CD4-positive, alpha-beta T cell treated with Interleukin-17A for 1 hour (primary cell): Measurements from ENCODE around the gene ZDHHC7.

Experiments used
- DNase-seq: peaks from one replicate; pipeline ENCODE4 v3.0.0-alpha.2; 2020

Gene ZDHHC7

DNA sequence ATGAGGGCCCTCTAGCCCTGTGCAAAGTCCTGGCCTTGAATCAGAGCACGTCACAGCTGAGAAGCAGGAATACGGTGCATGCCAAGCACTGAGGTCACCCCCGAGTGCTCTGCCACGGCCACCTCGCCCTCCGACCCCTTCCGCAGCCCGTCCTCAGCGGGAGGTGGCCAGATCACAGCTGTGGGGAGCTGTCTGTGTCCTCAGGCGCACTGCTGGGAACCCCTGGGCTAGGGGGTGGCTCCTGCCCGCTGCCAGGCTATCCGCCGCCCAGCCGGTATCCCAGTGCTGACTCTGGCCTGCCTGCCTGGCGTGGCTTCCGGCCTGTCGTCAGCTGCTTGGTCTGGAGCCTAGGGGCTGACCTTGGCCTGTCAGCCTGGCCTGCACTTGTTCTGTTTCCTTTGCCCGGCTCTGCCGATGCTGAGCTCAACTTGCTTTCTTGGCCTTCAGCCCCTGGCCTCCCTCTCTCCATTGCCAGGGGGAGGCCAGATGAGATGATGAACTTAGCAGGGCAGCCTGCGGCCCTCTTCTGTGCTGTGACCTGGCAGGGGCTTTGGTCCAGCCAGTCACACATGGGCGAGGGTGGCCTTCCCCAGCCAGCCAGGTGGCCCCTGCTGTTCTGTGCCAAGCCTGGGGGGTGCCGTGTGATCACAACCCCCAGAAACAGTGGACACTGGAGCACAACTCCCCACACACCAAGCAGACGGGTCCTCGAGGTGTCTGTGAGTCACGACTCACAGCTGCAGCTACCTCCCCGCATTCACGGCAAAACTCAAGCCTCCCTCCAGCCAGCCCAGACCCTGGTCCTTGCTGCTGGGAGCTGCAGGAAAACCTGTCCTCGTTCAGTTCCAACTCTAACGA lies 77.3 kb downstream of the ZDHHC7 start:
- DNase-seq, result no peak

DNA sequence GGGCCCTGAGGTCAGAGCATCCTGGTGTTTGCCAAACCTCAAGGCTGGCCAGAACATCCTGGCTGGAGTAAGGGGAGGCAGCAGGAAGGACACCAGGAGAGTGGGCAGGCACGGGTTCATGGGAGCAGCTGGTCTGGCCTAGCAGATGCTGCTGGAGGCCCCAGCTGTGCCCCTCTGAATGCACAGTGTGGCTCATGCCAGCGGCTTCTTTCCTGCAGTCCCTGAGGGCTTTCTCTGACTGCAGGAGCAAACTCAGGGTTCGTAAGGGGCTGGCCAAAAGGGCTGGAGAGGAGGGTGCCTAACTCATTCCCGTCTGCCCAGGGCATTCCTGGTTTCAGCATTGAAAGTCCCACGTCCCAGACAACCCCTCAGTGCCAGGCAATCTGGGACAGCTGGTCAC lies 78.7 kb downstream of the ZDHHC7 start:
- no peak for DNase-seq

DNA sequence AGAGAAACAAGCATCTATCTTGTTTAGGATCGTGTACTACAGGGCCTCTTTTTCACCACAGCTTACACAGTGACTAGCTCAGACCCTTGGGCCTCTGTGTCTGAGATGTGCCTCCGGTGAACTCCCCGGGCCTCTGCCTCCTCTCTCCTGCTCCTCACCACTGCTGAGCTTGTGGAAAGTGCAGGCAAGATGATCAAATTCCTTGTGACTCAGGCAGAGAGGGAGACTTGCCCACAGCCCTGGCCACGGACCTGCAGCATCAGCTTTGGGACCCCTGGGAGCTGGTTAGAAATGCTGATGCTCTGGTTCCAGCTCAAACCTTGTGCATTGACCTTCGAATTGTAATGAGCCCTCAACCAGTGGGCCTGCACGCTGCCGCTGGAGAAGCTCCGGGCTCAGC lies 79.8 kb downstream of the ZDHHC7 start:
- DNase-seq, result no peak

DNA sequence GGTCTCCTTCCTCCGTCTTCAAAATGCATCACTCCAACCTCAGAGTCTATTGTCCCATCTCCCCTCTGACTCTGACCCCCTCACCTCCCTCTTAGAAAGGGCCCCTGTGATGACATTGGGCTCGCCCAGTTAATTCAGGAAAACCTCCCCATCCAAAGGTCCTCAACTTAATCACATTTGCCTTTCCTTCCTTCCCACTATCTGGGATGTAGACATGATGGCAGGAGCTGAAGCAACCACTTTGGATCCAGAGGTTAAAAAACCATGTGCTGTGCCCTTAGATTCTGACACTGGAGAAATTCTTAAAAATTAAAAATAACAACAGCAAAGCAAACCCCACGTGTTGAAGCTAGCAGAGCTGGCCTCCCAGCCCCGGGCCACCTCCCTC lies 80.2 kb downstream of the ZDHHC7 start:
- no peak for DNase-seq

DNA sequence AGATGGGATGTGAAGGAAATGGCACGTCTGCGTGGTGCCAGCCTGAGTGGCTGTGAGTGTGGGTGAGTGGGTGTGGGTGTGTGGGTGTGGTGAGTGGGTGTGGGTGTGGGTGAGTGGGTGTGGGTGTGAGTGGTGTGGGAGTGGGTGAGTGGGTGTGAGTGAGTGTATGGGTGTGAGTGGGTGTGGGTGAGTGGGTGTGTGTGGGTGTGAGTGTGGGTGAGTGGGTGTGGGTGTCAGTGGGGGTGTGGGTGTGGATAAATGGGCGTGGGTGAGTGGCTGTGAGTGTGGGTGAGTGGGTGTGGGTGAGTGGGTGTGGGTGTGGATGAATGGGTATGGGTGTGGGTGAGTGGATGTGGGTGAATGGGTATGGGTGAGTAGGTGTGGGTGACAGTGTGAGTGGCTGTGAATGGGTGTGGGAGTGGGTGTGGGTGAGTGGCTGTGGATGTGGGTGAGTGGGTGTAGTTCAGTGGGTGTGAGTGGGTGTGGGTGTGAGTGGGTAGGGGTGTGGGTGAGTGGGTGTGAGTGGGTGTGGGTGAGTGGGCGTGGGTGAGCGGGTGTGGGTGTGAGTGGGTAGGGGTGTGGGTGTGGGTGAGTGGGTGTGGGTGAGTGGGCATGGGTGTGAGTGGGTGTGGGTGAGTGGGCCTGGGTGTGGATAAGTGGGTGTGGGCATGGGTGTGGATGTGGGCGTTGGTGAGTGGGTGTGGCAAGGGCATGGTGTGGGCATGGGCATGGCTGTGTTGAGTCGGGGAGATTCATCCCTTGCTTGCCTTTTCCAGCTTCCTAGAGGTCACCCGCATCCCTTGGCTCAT lies 80.8 kb downstream of the ZDHHC7 start:
- DNase-seq, result peak; percentile 12

DNA sequence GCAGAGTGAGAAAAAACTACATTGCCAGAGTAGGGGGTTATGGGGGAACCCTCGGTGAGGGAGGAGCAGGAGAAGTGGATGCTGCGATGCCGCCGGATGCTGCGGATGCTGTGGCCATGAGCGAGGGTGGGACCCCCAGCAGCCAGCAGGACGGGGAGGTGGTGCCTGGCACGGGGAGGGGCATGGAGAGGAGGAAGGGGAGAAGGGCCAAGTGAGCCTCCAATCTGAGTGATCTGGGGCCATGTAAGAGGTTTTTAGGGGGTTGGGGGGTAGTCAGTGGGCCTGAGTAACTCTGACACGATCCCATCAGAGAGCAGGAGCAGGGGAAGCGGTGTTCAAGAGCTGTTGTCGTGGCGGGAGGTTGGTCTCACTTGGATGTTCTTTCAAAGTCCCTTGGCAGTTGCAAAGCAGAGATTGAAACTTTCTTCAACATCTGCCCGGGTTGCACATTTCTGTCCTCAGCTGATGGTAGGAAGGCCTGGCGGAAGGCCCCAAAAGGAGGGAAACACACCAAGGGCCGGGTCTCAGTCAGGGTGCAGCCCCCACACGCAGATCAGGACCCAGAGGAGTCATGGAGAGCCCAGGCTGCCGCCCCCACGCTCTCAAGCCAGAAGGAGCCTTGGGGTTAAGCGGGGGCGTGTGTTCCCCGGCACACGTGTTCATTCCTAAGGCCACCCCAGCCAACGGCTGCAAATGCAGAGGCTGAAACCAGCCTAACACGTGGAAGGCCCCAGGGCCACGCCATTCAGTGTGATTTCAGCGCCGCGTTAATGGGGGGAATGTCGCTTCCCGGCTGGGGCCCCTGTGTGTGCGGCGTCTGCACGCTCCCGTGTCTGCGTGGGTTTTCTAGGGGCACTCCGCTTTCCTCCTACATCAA lies 81.7 kb downstream of the ZDHHC7 start:
- DNase-seq, result no peak

DNA sequence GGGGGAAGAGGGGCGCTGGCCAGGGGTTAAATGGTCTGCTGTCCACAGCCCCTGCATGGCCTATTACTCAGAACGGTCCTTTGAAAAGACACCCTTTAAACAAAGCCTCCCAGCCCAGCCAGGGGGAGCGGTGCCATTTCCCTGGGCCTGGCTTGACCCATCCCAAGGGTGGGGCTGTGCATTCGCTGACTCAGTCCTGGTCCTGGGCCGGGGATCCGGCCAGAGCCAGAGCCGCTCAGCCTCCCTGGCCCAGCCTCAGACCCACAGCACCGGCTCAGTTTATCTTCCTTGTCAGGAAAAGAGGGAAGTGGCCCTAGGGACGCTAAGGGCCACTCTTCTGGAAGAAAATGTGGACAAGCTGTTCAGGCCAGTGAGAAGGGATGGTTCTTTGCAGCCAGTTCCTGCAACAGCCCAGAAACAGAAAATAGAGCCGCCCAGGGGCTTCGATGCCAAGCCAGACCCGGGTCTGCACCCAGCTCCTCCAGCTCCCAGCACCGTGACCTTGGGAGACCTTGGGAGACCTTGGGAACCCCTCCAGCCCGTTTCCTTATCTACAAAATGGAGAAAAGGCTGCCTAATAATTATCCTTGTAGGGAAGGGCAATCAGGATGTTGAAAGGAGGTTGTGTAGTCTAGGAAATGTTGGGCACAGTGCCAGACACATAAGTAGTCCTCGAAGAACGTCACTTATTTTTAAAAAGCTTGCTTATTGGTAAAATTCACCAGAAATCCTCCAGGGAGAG lies 82.5 kb downstream of the ZDHHC7 start:
- no peak for DNase-seq

DNA sequence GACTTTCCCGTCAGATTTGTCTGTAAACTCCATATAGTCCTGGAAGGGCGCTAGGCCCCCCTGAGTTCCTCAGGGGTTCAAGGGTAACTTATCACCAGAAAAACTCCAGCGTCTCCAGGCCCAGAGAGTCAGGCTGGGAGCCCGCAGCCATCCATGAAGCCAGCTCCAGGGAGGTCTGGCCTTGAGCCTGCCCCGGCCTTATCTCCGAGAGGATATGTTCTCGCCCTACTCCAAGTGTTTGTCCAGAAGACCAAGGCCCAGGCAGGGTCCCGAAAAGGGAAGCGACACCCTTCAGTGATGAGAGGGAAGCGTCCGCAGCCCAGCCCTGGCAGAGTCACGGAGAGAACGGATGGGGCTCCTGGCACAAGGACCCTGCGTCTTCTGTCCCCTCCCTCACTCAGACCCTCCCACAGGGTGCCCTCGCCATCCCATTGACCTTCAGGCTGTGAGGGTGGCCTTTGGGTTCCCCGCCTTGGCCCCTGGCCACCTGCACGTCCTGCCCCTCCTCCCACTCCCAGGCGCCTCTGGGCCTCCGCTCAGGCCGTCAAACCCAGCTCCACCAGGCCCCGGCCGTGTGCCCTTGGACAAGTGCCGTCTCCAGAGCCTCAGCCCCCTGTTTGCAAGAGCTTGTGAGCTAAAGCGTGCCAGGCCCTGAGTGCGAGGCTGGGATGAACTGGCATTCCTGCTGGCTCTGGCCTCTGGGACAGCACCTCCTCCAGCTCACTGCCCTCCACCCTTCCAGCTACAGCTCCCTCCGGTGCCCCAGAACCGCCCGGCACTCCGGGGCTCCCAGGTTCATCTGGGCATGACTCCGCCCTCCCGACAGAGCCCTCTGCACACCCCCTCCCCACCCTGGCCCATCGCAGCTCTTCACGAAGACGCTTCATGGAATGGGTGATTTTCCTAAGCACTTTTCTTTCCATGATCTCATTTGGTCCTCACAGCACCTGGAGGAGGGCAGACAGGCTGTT lies 83.4 kb downstream of the ZDHHC7 start:
- no peak for DNase-seq

DNA sequence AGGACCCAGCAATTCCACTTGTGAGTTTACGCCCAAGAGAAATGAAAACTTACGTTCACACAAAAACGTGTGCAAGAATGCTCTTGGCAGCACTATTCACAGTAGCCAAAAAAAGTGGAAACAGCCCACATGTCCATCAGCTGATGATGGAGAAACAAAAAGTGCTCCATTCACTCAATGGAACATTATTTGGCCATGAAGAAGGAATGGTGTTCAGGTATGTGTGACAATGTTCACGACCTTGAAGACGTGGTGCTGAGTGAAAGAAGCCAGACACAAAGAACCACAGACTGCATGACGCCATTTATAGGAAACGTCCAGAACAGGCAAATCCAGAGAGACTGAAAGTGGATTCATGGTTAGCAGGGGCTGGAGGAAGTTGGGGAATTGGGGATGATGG lies 84.9 kb downstream of the ZDHHC7 start:
- DNase-seq, result no peak

DNA sequence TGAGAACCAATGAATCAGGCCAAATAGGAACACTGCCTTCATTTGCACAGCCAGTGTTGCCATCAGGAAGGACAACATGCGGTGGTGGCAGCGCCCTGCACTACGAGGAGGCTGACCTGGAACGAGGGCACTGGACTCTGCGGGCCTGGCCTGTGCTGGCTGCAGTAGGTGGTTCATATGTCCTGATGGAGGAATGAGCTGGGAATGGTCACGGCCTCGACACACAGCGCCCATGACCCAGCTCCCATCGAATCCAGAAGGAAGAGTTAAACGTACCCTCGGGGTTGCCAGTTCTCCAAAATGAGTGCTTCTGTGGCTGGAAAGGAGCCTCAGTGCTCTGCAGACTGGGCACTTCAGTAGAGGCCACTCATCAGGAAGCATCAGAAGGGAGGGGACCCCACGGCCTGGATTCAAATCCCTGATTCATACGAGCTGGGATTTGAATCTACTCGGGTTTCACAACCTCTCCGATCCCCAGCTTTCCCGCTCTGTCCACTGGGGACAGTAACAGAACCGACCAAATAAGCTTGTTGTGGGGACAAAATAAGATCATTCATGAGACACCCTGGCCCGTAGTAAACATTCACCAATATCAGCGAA lies 85.5 kb downstream of the ZDHHC7 start:
- DNase-seq, result no peak

DNA sequence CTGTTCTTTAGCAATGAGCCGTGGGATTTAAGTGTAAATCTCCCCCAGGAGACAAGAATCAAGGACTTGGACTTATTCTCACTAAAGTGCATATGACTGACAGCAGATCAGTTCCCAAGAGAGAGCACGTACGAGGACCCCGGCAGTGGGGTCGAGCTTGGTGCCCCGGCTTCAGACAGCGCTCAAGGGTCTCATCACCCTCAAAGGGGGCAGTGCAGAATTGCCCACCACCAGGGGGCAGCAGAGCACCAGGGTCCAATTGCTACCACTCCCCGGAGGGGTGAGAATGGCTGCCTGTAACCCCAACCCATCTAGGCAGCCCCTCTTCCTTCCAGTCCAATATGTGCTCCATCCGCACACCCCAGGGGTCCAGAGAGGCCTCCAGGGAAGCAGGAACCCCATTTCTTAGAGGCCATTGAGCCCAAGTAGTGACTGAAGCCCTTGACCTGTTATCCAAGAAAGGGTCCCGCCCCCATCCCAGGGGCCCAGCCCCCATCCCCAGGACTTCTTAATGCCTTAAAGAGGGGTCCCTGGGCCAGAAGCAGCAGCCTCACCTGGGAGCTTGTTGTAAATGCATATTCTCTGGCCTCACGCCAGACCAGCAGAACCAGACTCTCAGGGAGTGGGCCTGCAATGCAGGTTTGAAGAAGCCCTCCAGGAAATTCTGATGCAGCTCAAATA lies 86.1 kb downstream of the ZDHHC7 start:
- DNase-seq, result peak; percentile 57

DNA sequence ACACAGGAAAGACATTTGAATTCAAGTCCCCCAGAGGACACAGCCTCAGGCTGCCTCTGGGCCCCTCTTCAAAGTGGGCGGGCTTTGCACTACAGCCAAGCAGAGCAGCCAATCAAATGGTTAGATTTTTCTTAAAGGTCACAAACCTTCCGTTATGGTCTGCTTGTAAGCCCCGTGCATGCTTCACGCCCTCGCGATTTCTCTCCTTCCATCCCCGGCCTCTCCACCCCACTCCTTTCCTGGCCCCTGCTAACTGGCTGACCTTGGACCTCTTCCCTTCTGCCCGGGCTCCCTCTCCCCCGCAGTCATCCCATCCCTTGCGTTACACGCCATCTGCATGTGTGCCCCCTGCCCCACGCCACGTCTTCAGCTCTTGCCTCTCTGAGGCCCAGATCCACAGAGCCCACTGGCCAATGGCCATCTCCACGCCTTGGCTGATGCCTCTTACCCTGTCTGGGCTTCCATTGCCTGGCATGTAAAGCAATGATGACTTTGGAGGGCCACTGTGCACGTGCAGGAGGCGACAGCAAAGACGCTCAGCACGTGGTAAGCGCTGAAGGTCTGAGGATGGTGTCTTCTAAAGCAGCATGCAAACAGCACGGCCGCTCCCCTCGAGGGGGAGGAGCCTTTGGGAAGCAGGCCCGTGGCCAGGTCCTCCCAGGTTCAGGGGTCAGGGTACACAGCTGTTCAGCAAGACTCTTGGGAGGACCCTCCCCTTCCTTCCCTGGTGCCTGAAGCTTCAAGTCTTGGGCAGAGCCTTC lies 86.8 kb downstream of the ZDHHC7 start:
- DNase-seq, result no peak
